ENCODE measurements around the gene RFNG. TPM values are rescaled to one million over a fixed set of nuclear protein-coding genes. Genes with fewer than 3 reads are reported as not detected.

The RFNG gene
- total RNA-seq, 2 donors from 2014 or later, result 30.6 to 32.1 TPM

DNA sequence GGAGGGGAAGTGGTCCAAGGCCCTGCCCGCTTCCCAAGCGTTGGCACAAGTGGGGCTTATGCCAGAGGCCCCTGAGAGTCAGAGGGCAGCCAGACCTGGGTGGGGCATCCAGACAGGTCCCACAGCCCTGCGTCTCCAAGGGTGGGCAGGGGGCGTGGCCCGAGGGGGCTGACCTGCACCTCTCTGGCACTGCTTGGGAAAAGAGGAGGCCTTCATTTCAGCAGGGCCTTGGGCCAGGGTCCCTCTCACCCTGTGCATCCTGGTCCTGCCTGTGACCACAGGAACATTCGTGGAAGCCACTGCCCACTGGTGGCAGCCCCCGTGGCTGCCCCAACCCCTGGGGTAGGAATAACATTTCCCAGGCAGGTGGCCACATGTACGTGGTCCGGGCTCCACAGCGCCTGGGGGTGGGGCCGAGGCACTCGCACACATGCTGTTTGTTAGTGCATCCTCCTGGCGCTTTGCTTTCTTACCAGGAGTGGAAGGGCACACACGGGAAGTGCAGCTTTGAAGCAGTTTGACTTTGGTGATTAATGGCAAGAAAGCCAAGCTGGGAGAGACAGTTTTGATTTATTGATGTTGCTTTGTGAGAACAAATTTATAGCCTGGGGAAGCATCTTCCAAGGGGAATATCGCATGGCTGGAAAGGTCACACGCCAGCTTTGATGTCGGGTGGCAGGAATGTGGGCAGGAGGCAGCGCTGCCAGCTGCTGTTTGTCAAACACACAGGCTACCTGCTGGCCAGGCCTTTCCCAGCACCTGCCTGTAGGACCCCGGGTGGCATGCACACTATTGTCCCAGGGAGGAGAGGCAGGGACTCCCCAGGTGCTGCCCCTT, 33.2 kb downstream of the RFNG start:
- Histone ChIP-seq H3K9ac (ENCODE audit: low read depth in 2 of 2, low read length in 2 of 2) (no peak overlapping the region), H3K4me3 (no peak overlapping the region), H3K36me3 (no peaks in the 10 kb centered on the region), H3K4me1 (peaks cover 13% of the 10 kb centered on the region), H3K27me3 (no peaks in the 10 kb centered on the region), H3K9me3 (no peaks in the 10 kb centered on the region), H3K27ac (no peak overlapping the region)
- intact Hi-C loops (cut with DNase I), result no loop called here
- TF ChIP-seq, protein P1, sequence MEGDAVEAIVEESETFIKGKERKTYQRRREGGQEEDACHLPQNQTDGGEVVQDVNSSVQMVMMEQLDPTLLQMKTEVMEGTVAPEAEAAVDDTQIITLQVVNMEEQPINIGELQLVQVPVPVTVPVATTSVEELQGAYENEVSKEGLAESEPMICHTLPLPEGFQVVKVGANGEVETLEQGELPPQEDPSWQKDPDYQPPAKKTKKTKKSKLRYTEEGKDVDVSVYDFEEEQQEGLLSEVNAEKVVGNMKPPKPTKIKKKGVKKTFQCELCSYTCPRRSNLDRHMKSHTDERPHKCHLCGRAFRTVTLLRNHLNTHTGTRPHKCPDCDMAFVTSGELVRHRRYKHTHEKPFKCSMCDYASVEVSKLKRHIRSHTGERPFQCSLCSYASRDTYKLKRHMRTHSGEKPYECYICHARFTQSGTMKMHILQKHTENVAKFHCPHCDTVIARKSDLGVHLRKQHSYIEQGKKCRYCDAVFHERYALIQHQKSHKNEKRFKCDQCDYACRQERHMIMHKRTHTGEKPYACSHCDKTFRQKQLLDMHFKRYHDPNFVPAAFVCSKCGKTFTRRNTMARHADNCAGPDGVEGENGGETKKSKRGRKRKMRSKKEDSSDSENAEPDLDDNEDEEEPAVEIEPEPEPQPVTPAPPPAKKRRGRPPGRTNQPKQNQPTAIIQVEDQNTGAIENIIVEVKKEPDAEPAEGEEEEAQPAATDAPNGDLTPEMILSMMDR (IDR thresholded peaks at IDR 0.05), result no peak
- no peak for DNase-seq

DNA sequence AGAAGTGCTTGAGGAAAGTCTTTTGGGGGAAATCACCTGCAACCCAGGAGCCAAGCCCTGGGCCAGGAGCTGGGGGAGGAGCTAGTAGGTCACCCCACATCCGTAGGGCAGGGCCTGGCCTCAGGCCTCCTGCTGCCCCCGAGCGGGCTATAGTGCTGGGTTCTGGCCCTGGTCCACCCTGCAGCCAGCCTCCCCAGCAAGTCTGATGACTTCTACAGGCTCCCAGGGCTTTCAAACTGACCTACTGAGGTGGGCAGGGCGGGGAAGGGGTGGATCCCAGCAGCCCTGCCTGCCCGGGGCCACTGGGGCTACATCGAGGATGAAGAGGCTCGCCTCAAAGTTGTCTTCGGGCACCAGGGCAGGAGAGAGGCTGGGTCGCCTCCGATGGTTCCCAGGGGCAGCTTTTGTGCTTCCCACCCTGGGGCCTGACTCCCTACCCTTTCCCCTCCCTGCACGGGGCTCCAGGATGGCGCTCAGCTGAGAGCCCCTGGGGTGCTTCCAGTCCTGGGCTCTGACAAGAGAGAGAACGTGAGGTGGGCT, 33.9 kb downstream of the RFNG start:
- Histone ChIP-seq H3K4me1 (peaks cover 13% of the 10 kb centered on the region), H3K36me3 (no peaks in the 10 kb centered on the region), H3K9ac (ENCODE audit: low read depth in 2 of 2, low read length in 2 of 2) (no peak overlapping the region), H3K4me3 (no peak overlapping the region), H3K9me3 (no peaks in the 10 kb centered on the region), H3K27ac (no peak overlapping the region), H3K27me3 (no peaks in the 10 kb centered on the region)
- DNase-seq, result no peak
- intact Hi-C loops (cut with DNase I), result no loop called here
- TF ChIP-seq, protein P1 (IDR thresholded peaks at IDR 0.05), result no peak

DNA sequence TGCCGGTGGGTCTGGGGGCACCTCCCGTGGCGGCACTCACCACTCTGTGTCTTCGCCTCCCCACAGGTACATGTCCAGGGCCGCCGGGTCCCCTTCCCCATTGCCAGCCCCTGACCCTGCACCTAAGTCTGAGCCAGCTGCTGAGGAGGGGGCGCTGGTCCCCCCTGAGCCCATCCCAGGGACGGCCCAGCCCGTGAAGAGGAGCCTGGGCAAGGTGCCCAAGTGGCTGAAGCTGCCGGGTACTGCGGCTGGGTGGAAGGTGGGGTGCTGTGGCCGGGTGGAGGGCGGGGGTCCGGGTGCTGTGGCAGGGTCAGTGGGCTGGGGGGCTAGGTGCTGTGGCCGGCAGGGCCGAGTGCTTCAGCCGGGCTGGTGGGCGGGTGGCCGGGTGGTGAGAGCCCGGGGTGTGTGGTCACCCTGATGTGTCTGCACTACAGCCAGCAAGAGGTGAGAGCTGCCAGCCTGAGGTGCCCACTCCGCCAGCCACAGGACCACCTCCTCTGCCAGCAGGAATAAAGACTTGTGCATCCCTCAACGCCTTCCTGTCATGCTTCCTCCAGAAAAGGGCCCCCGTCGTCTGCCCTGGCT, 34.6 kb downstream of the RFNG start:
- peaks cover 11% of the 10 kb centered on the region for H3K4me1 ChIP-seq
- no peaks in the 10 kb centered on the region for H3K36me3 ChIP-seq
- DNase-seq, result no peak
- TF ChIP-seq, protein P1 (IDR thresholded peaks at IDR 0.05), result no peak
- intact Hi-C loops (cut with DNase I), result no loop called here
- H3K27me3 ChIP-seq, result no peaks in the 10 kb centered on the region
- no peak overlapping the region for H3K27ac ChIP-seq
- H3K9ac ChIP-seq (ENCODE audit: low read depth in 2 of 2, low read length in 2 of 2), result no peak overlapping the region
- H3K4me3 ChIP-seq, result no peak overlapping the region
- H3K9me3 ChIP-seq, result no peaks in the 10 kb centered on the region

DNA sequence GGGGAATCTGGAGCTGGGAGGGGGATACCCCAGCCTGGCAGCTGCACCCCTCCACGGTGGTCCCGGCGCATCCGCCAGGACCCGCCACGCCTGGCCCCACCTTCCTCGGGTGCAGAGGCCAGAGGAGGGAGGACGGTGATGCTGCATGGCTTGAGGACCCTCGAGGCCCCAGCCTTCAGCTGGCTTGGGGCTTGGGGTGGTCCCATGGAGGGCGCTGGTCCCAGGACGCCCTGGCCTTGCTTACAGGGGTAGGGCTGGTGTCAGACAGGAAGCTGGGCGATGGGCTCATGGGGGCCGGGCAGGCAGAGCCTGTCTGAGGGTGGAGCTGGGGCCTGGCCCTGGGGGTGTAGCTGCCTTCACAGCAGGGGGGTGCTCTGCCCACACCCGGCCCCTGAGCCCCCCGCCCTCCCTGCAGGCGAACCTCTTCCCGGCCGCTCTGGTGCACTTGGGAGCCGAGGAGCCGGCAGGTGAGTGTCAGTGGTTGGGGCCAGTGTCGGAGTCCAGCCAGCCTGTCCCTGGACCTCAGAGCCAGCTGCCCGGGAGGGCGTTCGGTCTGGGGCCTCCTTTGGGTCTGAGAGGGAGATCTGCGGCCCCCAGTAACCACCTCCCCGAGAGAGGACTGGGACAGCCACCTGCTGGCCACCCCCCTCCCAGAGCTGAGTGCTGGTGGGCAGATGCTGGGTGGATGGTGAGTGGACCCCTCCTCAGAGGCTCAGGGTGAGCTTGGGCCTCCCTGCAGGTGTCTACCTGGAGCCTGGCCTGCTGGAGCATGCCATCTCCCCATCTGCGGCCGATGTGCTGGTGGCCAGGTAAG, 35.3 kb downstream of the RFNG start:
- Histone ChIP-seq H3K9me3 (no peaks in the 10 kb centered on the region), H3K4me1 (peaks cover 4% of the 10 kb centered on the region), H3K27ac (no peak overlapping the region), H3K27me3 (no peaks in the 10 kb centered on the region), H3K4me3 (no peak overlapping the region), H3K36me3 (no peaks in the 10 kb centered on the region), H3K9ac (ENCODE audit: low read depth in 2 of 2, low read length in 2 of 2) (no peak overlapping the region)
- intact Hi-C loops (cut with DNase I), result no loop called here
- TF ChIP-seq, protein P1 (IDR thresholded peaks at IDR 0.05), result no peak
- DNase-seq, result no peak

DNA sequence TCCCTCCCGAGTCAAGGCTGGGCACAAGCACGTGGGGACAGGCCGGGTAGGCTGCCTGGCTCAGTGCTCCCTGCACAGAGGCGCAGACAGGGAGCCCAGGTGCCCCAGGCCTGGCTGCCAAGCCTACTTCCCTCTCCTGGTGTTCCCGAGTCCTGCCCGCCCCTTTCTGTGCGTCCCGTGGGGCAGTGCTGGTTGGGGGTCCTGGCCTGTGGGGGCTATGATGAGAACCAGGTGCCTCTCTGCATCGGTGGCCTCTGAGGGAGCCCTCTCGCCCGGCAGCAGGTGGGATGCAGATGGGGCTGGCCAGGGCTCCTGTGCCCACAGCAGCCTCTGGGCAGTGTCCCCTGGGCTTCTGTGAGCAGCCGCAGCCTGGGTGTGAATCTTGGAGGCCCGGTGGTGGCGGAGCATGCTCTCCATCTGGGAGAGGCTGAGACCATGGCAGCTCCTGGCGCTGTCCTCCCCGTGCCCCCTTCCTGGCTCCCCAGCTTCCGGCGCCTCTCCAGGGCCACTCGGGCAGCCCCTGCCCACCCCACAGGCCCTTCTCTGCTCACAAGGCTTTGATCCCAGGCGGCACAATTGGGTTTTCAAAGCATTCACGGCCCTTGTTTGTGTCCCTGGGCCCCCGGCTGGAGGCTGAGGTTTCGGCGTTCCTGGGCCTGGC, 36.2 kb downstream of the RFNG start:
- no peak for DNase-seq
- H3K4me1 ChIP-seq, result no peaks in the 10 kb centered on the region
- intact Hi-C loops (cut with DNase I), result no loop called here
- no peaks in the 10 kb centered on the region for H3K36me3 ChIP-seq
- no peaks in the 10 kb centered on the region for H3K9me3 ChIP-seq
- no peak overlapping the region for H3K4me3 ChIP-seq
- no peaks in the 10 kb centered on the region for H3K27me3 ChIP-seq
- no peak overlapping the region for H3K27ac ChIP-seq
- TF ChIP-seq, protein P1 (IDR thresholded peaks at IDR 0.05), result no peak
- H3K9ac ChIP-seq (ENCODE audit: low read depth in 2 of 2, low read length in 2 of 2), result no peak overlapping the region

Measured in colonic mucosa (tissue), 4 donors.